C4-2B (cell line): ENCODE measurements around the gene TRIM47.

ENCODE experiments used
- CTCF ChIP-seq: fragments of 450-650 bp; conservative IDR thresholded peaks from 2 replicates; pipeline ENCODE4 v1.5.1; 2017; ENCODE audit warnings: mild to moderate bottlenecking
- ZFX ChIP-seq: fragments of 450-650 bp; IDR thresholded peaks from 2 replicates; pipeline ENCODE4 v1.6.1; 2017

- TF ChIP-seq CTCF: no peak
- TF ChIP-seq ZFX: no peak
These were observed 3.0 kb downstream of the TRIM47 start for GRCh38 chr17:75875182-75875939.
